Aorta (tissue), 5 donors: ENCODE results near the gene GABRB2. TPM values are rescaled to one million over a fixed set of nuclear protein-coding genes. Genes with fewer than 3 reads are reported as not detected.

Experiments
- ATAC-seq: fragments of 200-7000 bp; cut with Tn5 transposase; one replicate; pipeline ENCODE4 v1.9.1; 2022; ENCODE audit warnings: moderate library complexity; ENCODE audit not compliant: low FRiP score
- DNase-seq, 2 donors: peaks; one replicate each; pipeline ENCODE4 v3.0.0-alpha.2; 2020
- H3K27ac ChIP-seq, 2 donors: one replicate each; pipeline ENCODE4 v1.5.1; 2013; ENCODE audit warnings: low read length in 2 of 2, mild to moderate bottlenecking in 2 of 2, moderate library complexity in 2 of 2, control low read depth in 1 of 2, inconsistent platforms in 1 of 2, low read depth in 1 of 2
- H3K27me3 ChIP-seq, 2 donors: one replicate each; pipeline ENCODE4 v1.6.1; 2013; ENCODE audit warnings: control low read depth in 1 of 2, low read length in 1 of 2, mild to moderate bottlenecking in 1 of 2, moderate library complexity in 1 of 2; ENCODE audit not compliant: insufficient read depth in 2 of 2, control insufficient read depth in 1 of 2
- H3K36me3 ChIP-seq, 2 donors: one replicate each; pipeline ENCODE4 v1.6.1; 2013; ENCODE audit warnings: control low read depth in 1 of 2, low read length in 1 of 2, mild to moderate bottlenecking in 1 of 2; ENCODE audit not compliant: insufficient read depth in 2 of 2, control insufficient read depth in 1 of 2
- H3K4me1 ChIP-seq, 2 donors: one replicate each; pipeline ENCODE4 v1.6.1; 2013; ENCODE audit warnings: low read length in 2 of 2, control low read depth in 1 of 2, mild to moderate bottlenecking in 1 of 2, moderate library complexity in 1 of 2; ENCODE audit not compliant: insufficient read depth in 2 of 2, control insufficient read depth in 1 of 2
- H3K4me3 ChIP-seq, 2 donors: one replicate each; pipeline ENCODE4 v1.5.1; 2013; ENCODE audit warnings: low read length in 2 of 2, control low read depth in 1 of 2, mild to moderate bottlenecking in 1 of 2
- H3K9me3 ChIP-seq: one replicate; pipeline ENCODE4 v1.6.1; 2013; ENCODE audit warnings: mild to moderate bottlenecking, low read length; ENCODE audit not compliant: control insufficient read depth
- WGBS, 2 donors: extraction: QIAGEN DNeasy Blood & Tissue Kit; methylation state at CpG; one replicate each; pipeline ENCODE4 v1.1.7; 2013; 5-methylcytosine and 5-hydroxymethylcytosine counted together
- intact Hi-C, 2 donors: fragments of 100-400 bp; cut with DNase I; formaldehyde crosslinking; loops; one replicate each; pipeline versions ENCODE4 v1.14.2 to v1.15.0; 2022
- polyA plus RNA-seq, 2 donors: library from polyadenylated mRNA; stranded (reverse); fragments of 200-250 nt; gene quantifications; one replicate each; pipeline ENCODE4 v1.2.3, GENCODE V29; 2013
- total RNA-seq, 2 donors: library from RNA; stranded (reverse); fragmentation: NEBNext Ultra II Directional; extraction: Animal tissue kit (Norgen Biotek cat#: 25700); gene quantifications; one replicate each; pipeline ENCODE4 v1.2.1, GENCODE V29; 2021
- donor health status: healthy with polysubstance abuse.
- donor health status: Bipolar disorder and iron deficiency.
- donor health status: DM: no; HTN: no; CAD: no.
- donor health status: DM: no; HTN: no; CAD: no.
- donor health status: DM: yes; HTN: yes; CAD: no.

Gene GABRB2
- total and polyA plus RNA-seq, 4 donors, result 0.03 to 1.1 (median 0.33) TPM

DNA sequence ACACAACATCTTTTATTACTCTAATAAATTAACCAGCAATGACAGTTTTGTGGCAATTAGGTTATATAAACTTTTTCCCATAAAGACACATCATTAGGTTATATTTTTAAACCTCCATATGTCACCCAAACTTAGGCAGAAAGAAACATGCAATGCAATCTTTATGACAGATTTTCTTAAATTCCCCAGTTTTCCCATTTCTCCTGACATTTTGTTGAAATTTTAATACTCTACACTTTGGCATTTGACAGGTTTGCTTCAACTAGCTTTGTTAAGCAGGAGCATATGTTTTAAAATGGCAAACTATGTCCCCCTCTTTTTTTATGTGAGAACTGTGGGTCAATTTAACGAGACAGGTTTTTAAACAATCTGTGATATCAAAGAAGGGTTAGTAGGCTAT lies 155.5 kb downstream of the GABRB2 start:
- no peaks in the 10 kb centered on the region for H3K4me1 ChIP-seq
- WGBS, 2 donors, result 22 to 49% methylated on average over 1 of the region's 1 CpG
- no peak for ATAC-seq
- intact Hi-C loops, result no loop called here
- H3K4me3 ChIP-seq, result no peak overlapping the region
- H3K9me3 ChIP-seq, result no peaks in the 10 kb centered on the region
- no peaks in the 10 kb centered on the region for H3K27me3 ChIP-seq
- no peaks in the 10 kb centered on the region for H3K36me3 ChIP-seq
- DNase-seq, result no peak
- H3K27ac ChIP-seq, result no peak overlapping the region

DNA sequence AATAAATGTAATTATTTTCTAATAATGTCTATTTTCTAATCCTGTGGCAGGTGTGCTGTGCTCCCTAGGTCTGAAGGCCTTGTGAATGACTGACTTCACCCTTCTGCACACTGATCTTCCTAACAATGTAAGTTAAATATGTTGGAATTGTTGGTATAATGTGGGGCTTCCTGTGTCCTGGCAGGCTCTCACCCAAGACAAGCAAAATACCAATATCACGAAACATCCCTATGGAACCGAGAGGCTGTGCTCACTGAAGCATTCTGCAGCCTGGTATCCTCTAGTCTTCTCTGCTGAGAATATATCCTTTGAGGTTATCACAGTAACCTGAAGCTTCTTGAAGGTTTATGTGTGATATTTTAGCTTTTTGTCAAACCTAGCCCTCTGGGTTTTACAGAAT lies 159.4 kb downstream of the GABRB2 start:
- WGBS, 2 donors, result 30 to 47% methylated on average over 2 of the region's 2 CpGs
- intact Hi-C loops, result no loop called here

DNA sequence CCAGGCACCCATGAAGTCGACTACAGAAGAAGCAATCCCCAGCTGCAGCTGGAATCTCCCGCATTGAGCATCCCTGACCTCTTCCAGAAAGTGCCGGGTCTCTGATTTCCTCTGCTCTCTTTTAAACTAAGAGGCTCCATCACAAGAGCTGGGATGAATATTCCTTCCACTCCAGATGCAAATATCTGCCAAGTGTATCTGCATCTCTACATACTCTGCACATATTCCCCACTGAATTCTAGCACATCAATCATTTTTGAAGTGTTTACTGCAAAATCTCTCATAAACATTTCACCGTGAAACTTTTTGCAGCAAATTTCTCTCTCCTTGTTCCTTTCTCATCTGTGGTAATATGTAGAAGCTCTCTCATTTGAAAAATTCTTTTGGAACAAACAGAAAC lies 161.5 kb downstream of the GABRB2 start:
- peaks cover 0 to 2% of the 10 kb centered on the region in 2 donors for H3K27me3 ChIP-seq
- no peaks in the 10 kb centered on the region for H3K4me1 ChIP-seq
- H3K9me3 ChIP-seq, result no peaks in the 10 kb centered on the region
- 56% methylated on average over 4 of the region's 4 CpGs for WGBS, 2 donors
- no peak for DNase-seq
- ATAC-seq, result no peak
- H3K36me3 ChIP-seq, result no peaks in the 10 kb centered on the region
- H3K27ac ChIP-seq, result no peak overlapping the region
- H3K4me3 ChIP-seq, result no peak overlapping the region
- intact Hi-C loops, result no loop called here

More for the DNA sequence above, 159.4 kb downstream of the GABRB2 start:
- no peaks in the 10 kb centered on the region for H3K9me3 ChIP-seq
- H3K4me3 ChIP-seq, result no peak overlapping the region
- peaks cover 0 to 2% of the 10 kb centered on the region in 2 donors for H3K27me3 ChIP-seq
- DNase-seq (no peak), ATAC-seq (no peak)
- H3K4me1 ChIP-seq, result no peaks in the 10 kb centered on the region
- H3K27ac ChIP-seq, result no peak overlapping the region
- no peaks in the 10 kb centered on the region for H3K36me3 ChIP-seq

DNA sequence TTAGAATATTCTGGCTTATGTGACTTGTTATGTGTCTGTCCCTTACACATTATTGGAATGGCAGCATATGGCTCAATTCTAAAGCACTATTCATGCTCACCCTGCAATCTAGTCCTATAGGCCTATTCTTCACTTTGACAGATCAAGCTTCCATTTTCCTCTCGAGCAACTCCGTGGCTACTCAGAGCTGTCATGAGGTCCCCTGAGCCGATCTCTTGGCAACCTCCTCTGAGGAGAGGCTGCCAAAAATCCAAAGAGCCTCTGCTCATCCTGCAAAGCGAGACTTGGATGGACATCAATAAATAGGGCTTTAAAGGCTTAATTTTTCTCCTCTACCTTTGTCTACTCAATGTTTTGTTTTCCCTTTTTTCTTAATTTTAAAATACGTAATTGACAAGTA lies 163.8 kb downstream of the GABRB2 start:
- Histone ChIP-seq H3K4me3 (no peak overlapping the region), H3K36me3 (no peaks in the 10 kb centered on the region), H3K4me1 (no peaks in the 10 kb centered on the region), H3K27me3 (peaks cover 0 to 2% of the 10 kb centered on the region in 2 donors), H3K9me3 (no peaks in the 10 kb centered on the region), H3K27ac (no peak overlapping the region)
- ATAC-seq (no peak), DNase-seq (no peak)
- intact Hi-C loops, result no loop called here
- 69 to 71% methylated on average over 5 of the region's 5 CpGs for WGBS, 2 donors

DNA sequence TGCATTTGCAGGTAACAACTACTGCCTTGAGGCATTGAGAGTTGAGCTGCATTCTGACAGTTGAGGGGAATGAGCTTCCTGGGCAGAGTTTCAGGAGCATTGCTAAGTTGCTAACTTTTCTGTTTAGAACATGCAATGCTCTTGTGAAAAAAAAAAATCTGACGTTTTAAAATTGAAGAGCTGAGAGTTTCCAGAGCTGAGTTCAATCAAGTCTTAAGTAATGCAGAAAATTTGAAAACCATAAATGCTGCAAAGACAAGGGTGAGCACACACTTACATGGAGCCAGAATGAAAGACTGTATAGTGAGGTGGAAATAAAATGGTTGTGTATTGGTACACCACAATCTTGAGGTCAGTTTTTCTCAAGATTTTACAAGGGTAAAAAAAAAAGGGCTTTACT lies 166.0 kb downstream of the GABRB2 start:
- Histone ChIP-seq H3K4me3 (no peak overlapping the region), H3K27me3 (peaks cover 0 to 2% of the 10 kb centered on the region in 2 donors), H3K9me3 (no peaks in the 10 kb centered on the region), H3K4me1 (no peaks in the 10 kb centered on the region), H3K36me3 (no peaks in the 10 kb centered on the region), H3K27ac (no peak overlapping the region)
- WGBS, 2 donors, result 23 to 28% methylated on average over 1 of the region's 1 CpG
- ATAC-seq (no peak), DNase-seq (no peak)
- intact Hi-C loops, result no loop called here

DNA sequence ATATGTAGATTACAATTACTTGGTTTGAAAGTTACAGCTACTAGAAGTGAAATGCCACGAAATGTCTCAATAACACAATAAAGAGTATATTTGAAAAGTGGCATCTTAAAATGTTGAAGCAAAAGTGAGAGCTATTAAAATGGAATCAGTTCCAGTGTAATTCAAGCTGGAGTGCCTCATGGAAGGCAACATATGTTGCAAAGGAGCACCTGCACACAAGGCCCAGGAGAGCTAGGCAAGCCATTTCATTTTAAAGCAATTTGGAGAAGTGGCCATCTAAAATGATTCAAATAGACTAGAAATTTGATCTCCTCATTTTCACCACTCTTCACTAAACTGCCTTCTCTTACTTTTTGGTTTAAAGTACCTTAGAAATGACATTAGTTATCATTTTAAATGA lies 167.8 kb downstream of the GABRB2 start:
- Histone ChIP-seq H3K27me3 (no peaks in the 10 kb centered on the region), H3K36me3 (no peaks in the 10 kb centered on the region), H3K27ac (no peak overlapping the region), H3K9me3 (no peaks in the 10 kb centered on the region), H3K4me3 (no peak overlapping the region), H3K4me1 (no peaks in the 10 kb centered on the region)
- ATAC-seq, result no peak
- intact Hi-C loops, result no loop called here
- WGBS, 2 donors, result 79 to 88% methylated on average over 1 of the region's 1 CpG
- DNase-seq, result no peak

DNA sequence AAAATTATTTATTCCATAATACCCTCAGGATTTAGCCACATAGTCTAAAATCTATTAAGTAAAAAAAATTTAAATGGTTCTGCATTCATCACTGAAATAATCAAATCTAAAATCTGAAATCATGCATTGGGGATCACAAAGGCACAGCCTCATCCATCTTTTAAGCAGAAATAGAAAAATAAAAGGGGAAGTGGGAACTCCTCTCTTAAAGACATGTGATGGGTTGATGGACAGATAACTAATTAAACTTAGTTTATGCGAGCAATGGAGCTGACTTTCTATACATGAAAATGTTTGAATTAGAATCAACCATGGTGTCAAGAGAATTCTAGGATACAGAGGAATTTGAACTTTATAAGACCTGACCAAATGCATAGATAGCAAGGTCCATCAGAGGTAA lies 170.5 kb downstream of the GABRB2 start:
- WGBS, 2 donors, result 93 to 96% methylated on average over 1 of the region's 1 CpG
- H3K4me1 ChIP-seq, result no peaks in the 10 kb centered on the region
- no peak for ATAC-seq

DNA sequence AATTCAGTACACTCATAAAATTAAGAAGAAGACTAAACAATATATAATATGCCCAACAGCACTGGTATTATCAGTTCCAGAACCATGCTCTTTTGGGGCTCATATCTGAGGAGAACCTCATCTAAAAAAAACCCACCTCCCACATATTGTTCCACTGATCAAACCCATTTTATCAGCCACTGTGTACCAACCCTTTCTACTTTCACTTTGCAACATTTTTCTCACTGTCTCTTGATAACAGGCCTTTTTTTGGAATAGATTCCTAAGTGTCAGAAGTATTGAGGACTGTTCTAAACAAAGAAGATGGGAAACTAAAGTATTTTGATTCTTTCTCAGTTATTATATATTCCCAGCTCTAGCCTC lies 173.2 kb downstream of the GABRB2 start:
- intact Hi-C loops, result no loop called here
- Histone ChIP-seq H3K27ac (no peak overlapping the region), H3K4me3 (no peak overlapping the region), H3K9me3 (no peaks in the 10 kb centered on the region), H3K4me1 (no peaks in the 10 kb centered on the region), H3K27me3 (no peaks in the 10 kb centered on the region), H3K36me3 (no peaks in the 10 kb centered on the region)
- DNase-seq (no peak), ATAC-seq (no peak)

More for the DNA sequence above, 170.5 kb downstream of the GABRB2 start:
- H3K9me3 ChIP-seq, result no peaks in the 10 kb centered on the region
- H3K36me3 ChIP-seq, result no peaks in the 10 kb centered on the region
- H3K27ac ChIP-seq, result no peak overlapping the region
- no peak overlapping the region for H3K4me3 ChIP-seq
- no peak for DNase-seq
- intact Hi-C loops, result no loop called here
- no peaks in the 10 kb centered on the region for H3K27me3 ChIP-seq

DNA sequence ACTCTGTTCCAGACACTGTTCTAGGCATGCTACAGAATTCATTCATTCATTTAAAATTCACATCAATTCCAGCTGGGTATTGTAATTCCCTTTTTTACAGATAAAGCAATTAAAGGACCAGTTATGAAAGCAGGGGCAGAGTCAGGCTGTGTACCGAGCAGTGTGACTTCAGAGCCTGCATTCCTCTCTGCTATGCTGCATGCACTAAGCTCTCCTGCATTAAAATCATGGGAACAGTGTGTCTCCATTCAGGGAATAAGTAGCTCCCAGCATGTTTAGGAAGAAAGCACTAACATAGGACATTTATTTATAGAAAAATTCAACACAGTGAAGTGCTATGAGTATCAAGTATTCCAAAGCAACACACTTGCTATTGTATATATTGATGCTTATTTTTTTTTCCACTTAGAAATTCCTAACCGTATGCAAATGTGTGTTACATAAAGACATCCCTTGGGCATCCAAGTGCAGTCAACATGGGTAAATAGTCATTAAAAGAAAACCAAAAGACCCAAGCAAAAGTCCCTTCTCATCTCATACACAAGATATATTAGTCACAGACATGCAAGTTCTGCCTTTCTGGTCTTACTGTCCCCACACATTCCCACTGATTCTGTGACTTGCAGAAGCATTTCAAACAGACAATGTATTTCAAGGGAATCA lies 173.7 kb downstream of the GABRB2 start:
- H3K4me1 ChIP-seq, result no peaks in the 10 kb centered on the region
- 25 to 36% methylated on average over 2 of the region's 2 CpGs for WGBS, 2 donors
- no peak overlapping the region for H3K4me3 ChIP-seq
- H3K36me3 ChIP-seq, result no peaks in the 10 kb centered on the region
- ATAC-seq (no peak), DNase-seq (no peak)
- no peak overlapping the region for H3K27ac ChIP-seq
- intact Hi-C loops, result no loop called here
- H3K9me3 ChIP-seq, result no peaks in the 10 kb centered on the region
- H3K27me3 ChIP-seq, result no peaks in the 10 kb centered on the region
